NOMO-1 (cell line): Measurements from ENCODE around the gene APOL4.
A peak's percentile ranks its signal among the peaks of the same experiment; 100 is the strongest.
"Not testable (repeated sequence)": the region's sequence is repeated elsewhere in the genome, so short reads cannot be mapped to it uniquely, and the experiment has no call there.

Experiments
- DNase-seq, 2 experiments: peaks; one replicate each; lab custom pipeline; 2025; ENCODE audit not compliant: unreplicated experiment in 2 of 2; lab: John Stamatoyannopoulos, UW

Gene APOL4

DNA sequence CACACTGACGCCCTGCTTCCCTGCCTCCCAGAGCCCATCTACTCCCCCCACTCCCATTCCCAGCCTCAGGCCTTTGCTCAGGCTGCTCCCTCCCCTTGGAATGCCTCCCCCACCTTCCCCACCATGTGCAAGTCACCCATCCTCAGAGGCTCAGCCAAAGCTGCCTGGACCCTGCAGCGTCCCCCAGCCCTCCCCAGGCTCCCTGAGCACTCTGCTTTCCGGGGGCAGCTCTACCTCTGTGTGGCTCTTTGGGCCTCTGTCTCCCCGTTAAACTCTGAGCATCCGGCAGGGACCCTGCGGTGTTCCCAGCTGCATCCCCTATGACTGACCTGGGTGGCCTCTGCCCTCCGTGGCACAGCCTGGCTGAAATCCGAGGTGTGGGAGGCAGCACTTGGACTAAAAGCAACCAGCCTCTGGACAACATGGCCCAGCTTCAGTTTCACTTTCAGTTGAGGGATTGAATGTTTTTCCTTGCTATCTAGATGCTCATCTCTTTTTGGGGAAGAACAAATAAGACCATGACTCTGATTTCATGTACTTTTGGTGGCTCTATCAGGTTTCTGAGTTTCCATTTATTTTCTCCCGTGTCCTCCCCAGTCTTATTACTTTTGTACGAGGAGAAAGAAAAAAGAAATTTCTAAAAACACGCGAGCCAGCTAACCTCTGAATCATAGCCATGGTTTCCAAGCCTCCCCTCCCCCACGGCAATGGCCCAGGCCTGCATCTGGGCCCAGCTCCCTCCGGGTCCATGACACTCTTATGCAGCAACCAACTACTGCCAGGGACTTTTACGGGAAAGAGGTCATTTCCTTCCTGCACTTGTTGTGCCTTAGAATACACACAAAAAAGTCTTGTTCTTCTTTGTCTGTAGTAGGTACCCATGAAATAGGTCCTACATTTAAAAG, 44.8 kb downstream of the APOL4 start:
- peak; percentile 21 to 64 for DNase-seq

DNA sequence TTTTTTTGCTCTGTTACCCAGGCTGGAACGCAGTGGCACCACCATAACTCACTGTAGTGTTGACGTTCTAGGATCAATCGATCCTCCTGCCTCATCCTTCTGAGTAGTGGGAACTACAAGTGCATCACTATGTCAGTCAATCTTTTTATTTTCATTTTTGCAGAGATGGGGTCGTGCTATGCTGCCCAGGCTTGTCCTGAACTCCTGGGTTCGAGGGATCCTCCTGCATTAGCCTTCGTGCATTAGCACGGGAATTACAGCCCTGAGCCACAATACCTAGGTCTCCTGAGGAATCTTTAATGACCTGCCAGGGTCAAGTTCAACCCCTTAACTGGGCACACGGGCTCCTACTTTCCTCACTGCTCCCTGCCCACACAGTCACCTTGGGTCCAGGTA, 45.5 kb downstream of the APOL4 start:
- DNase-seq = no peak

DNA sequence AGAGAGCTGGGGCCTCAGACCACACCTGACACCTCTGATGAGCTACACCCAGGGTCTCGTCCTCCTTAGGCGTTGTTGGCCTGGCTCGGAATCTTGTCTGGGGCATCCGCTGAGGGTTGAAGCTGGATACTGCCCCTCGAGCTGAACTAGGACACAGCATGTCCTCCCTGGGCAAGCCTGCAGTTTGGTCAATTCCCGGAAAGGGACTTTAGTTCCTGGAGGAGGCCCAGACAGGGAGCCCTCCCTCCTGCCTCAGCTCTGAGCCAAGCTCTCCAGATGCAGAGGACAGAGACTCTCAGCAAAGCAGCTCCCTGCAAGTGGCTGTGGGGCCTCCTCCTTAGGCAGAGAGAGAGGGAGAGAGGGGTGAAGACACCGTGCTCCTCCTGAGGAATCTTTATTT, 45.9 kb downstream of the APOL4 start:
- DNase-seq = no peak

DNA sequence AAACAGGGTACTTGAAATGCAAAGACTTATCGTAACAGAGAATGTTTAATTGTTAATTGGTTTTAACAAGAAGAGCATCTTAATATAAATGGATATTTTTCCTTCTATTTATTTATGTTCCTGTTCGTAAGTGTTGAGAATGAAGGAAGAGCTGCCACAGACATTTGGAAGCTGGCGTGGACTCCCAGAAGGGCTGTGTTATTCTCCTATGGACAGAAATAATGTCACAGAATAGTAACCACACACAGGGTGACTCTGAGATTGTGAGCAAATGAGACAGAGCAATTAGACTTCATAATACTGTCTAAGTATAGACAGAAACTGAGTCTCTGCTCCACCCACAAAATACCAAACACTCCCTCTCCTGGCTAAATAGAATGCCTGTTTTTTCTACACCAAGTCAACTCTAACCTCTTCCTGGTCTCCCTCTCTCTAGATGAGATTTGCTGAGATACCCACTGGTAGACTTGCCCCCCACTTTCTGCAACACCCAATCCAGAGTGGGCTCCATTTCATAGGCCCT, 47.1 kb downstream of the APOL4 start:
- DNase-seq = no peak

DNA sequence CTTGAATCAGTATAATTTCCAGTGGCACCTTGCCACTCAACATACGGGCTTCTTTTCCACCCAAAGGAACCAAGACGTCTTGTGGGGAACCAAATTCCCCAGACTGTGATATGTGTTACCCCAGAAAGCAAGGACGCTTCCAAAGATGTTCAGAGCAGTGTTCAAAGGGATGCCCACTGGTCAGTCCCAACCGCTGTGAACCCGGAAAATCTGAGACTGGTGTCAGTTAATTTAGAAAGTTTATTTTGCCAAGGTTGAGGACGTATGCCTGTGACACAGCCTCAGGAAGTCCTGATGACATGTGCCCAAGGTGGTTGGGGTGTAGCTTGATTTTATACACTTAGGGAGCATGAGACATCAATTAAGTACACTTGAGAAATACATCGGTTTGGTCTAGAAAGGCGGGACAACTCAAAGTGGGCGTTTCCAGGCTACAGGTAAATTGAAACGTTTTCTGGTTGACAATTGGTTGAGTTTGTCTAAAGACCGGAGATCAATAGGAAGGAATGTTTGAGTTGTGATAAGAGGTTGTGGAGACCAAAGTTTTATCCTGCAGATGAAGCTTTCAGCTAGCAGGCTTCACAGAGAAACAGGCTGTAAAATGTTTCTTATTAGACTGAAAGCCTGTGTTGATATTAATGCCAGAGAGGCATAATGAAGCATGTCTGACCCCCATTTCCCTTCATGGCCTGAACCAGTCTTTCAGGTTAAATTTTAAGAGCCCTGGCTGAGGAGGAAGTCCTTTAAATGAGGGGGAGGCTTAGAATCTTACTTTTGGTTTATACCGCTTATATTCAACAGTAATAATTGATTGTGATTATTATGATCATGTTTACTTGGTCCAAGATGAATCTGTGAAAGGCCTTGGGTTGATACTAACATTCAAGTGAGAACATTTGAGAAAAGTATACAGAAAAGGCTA, 47.8 kb downstream of the APOL4 start:
- no peak for DNase-seq

DNA sequence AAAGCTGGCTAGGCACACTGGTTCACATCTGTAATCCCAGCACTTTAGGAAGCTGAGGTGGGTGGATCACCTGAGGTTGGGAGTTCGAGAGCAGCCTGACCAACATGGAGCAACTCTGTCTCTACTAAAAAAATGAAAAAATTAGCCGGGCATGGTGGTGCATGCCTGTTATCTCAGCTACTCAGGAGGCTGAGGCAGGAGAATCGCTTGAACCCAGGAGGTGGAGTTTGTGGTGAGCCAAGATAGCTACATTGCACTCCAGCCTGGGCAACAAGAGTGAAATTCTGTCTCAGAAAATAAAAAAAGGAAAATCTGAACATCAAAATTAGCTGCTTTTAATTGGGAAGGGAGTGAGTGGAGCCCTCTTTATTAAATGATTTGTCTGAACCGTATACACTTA, 48.8 kb downstream of the APOL4 start:
- DNase-seq = not testable (repeated sequence)

DNA sequence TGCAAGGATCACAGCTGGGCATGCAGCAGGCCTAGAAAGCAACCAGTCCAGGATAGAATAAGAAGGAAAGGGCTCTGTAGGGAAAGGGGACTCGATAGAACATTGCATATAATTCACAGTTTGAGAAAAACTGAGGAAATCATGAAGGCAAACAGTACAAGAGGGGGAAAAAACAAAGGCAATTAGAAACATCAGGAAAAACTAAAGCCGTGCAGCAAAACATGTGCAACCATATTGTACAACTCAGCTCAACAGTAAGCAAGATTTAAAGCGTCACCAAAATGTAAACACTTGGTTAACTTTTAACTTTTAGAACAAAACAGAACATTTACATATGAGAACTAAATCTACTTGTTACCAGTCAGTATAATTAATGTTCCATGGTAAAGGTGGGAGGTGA, 49.5 kb downstream of the APOL4 start:
- no peak for DNase-seq

DNA sequence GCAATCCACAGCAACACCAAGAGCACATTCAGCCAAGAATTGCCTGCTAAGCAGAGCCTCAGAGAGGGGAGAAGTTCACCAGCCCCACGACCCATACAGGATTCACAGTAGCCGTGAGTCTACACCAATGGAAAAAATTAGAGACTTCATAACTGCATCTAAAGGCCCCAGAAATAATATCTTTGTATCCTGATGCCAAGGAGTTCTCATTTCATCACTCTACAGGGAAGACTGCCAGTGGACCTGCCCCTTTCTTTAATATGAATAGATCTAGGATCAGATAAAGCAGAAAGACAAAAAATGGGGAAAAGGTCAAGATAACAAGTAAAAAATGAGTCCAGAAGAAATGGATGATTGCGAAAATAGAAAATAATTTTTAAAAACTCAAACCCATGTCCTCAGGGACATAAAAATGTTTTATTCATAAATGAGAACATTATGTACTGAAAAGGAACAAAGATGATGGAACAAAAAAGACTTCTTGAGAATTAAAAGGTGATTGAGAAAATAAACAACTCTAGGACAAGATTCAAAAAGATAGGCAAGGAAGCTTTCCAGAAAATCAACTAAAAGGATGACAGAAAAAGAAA, 50.5 kb downstream of the APOL4 start:
- no peak for DNase-seq

DNA sequence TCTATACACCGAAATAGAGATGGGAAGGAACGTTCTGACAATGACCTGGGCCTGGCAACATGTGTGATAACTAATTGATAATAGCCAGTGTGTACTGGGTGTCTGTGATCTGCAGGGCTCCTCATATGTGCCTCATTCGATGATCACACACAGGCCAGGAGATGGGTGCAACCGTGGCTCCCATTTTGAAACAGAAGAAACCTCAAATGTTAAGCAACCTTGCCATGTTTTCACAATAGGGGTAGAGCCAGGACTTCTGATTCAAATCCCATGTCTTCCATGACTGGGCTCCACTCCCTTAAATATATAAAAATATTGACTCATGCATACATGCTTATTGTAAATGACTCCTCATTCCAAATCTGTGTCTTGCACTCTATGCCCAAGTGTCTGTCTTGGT, 52.2 kb downstream of the APOL4 start:
- peak in 1 of 2 experiments; percentile 15 for DNase-seq

DNA sequence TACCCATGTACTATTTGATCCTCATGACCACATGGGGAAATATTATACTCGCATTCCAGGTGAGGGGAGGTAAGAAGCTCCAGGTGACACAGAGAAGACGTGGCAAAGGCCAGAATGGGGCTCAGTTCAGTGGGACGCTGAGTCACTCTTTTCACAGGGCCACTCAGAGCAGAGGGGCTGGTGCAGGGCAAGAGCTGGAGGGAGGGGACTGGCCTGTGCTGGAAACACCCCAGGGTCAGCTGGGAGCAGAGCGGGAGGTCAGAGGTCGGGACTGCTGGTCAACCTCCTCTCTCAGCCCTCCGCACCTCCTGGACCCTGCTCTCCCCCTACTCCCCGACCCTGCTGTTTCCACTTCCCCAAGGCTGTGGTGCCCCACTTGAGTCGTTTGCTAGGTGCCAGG, 53.2 kb downstream of the APOL4 start:
- DNase-seq = no peak

DNA sequence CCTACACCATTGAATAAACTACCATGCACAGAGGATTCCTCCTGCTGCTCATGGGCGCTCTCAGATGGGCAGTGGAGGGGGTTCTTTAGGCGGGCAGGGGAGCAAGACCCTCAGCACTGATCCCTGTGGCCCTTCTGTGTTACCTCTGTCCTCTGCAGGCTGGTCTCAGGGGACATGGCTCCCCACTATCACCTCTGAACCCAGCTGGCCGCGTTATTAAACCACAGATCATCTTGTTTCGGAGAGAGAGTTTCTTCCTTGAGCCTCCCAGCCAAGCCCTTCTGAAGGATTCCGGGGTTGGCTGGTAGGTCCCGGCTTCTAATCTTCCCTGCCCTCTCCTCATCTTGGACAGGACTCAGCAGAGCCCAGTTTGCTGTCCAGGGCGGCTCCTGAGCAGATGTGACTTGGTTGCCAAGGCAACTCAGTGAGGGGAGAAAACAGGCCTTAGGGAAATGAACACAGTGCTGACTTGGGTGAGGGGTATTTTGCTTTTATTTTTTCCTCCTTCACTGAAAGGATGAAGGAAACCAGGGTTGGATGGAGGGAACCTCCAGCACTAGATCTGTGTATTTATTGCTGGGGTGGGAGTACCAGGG, 54.3 kb downstream of the APOL4 start:
- DNase-seq = no peak

DNA sequence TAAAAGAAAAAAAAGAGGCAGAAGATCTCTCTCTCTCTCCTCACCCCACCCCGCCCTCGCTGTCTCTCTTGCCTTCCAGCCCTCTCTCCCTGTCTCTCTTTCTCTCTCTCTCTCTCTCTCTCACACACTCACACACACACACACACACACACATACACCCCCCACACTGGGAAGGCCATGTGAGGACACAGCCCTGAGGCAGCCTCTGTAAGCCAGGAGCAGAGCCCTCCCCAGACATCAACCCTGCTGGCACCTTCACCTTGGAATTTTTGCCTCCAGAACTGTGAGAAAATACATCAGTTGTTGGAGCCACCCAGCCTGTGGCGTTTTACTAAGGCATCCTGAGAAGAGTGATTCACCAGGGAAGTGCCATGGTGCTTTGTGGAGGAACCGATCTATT, 55.7 kb downstream of the APOL4 start:
- no peak for DNase-seq

DNA sequence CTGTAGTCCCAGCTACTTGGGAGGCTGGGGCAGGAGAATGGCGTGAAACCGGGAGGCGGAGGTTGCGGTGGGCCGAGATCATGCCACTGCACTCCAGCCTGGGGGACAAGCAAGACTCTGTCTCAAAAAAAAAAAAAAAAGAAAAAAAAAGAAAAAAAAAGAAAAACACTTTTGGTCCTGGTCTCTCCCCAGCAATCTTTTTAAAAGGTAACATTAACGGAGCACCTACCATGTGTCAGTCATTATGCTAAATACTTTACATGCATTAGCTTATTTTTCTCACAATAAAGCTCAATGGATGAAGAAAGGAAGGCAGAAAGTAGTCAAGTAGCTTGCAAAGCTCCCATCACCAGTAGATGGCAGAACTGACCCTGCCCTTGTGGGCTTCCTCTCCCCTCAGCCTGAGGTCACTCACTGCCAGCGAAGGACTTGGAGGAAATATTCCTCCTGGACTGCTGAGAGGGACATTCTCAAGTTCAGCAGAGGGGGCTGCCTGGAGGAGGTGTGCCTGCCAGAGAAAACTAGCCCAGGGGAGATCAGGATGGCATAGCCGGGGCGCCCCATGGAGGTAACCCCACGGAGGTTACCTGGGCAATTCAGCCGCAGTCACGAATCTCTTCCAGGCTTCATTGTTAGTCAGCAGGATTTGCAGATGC, 56.6 kb downstream of the APOL4 start:
- DNase-seq = peak in 1 of 2 experiments; percentile 57

DNA sequence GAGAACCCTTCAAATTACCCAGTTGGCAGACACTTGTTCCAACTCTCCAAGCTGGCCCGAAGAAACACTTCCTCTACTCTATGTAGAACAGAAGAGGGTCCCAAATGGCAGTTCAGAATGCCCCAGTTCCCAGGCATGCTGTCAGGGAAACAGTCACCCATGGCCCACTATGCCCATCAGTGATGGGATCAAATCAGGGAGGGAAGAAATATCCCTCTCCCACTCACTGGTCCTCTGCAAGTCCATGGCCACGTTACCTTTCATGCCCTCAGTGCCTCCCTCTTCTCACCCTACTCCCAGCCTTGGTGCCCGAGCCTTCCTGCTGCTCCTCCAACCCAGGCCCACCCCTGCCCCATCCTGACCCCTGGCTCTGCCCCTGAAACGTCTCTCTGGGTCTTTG, 57.7 kb downstream of the APOL4 start:
- DNase-seq = no peak

DNA sequence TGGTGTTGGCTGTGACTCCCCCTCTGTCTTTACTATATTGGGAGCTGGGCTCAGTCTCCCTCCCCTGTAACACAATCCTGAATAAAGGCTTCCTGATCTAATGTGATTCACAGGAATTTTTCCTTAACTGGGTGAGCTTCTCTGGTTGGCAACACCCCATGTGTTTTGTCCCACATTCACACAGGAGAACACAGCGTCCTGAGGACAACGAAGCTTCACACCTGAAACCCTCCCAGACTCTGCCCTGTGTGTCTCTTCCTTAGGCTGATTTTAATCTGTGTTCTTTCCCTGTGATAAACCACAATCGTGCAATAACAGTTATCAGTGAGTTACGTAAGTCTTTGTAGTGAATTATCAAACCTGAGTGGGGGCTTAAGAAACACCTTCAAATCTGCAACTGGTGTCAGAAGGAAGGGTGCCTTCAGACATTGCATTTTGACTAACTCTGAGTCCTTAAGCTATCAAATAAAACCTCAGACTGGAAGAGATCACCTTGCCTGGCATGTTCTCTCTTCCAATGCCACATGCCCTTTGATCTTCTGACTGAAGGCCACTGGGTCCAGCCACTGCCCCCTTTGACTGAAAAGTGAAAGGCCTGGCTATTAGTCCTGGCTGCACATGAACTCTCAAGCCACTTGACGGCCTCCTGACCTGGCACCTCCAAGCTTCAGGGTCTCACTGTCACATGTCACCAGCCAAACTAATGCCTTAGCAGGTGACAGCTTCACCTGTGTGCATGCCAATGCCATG, 58.4 kb downstream of the APOL4 start:
- DNase-seq = no peak

DNA sequence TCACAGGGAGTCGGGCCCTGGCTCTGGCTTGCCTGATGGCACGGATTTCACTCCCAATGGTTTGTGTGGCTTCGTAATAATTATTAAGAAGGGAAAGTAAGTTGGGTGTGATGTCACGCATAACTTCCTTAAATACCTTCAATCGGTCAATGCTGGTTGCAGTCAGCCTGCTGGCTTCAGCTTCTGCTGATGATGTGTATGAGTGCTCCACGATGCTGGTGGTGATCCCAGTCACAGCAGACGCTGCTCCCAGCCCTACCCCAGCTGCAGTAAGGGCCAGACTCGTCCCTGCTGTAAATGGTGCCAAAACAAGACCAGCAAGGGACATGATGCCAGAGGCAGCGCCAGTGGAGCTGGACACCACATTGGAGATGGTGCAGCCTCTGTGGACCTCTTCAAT, 60.1 kb downstream of the APOL4 start:
- DNase-seq = no peak
